ENCODE results near the gene PASK.

Gene PASK

GRCh38 chr2:241188361-241189092 is 39.3 kb upstream of the PASK start, which contains the start of gene ANO7:
TSS of gene ANO7 (plus strand) at chr2:241188677. CDS start at chr2:241190064, 1,387 bp downstream.
- in situ Hi-C loops (cut with HindIII; ENCODE audit: low pct_ligation_motif_present, low sequenced_read_pairs) = no loop called here
- Histone ChIP-seq H3K27ac (no peak within 1 kb of the TSS), H3K27me3 (replicated peaks) (no peaks in the 10 kb centered on the region), H3K4me3 (ENCODE audit: low read depth, low read length) (no peak within 1 kb of the TSS), H3K36me3 (replicated peaks) (no peaks in the 10 kb centered on the region)
- TF ChIP-seq CTCF (IDR thresholded peaks at IDR 0.05; ENCODE audit: low read depth, low read length, missing control alignments) = no peak
- no peak for DNase-seq

GRCh38 chr2:241187918-241188234 is 38.6 kb upstream of the PASK start:
- in situ Hi-C loops (cut with HindIII; ENCODE audit: low pct_ligation_motif_present, low sequenced_read_pairs) = no loop called here
- TF ChIP-seq CTCF (IDR thresholded peaks at IDR 0.05; ENCODE audit: low read depth, low read length, missing control alignments) = no peak
- Histone ChIP-seq H3K4me3 (ENCODE audit: low read depth, low read length) (no peak overlapping the region), H3K27me3 (replicated peaks) (no peaks in the 10 kb centered on the region), H3K36me3 (replicated peaks) (peaks cover under 1% of the 10 kb centered on the region), H3K27ac (no peak overlapping the region)
- DNase-seq = no peak

- in situ Hi-C loops (cut with HindIII; ENCODE audit: low pct_ligation_motif_present, low sequenced_read_pairs) = no loop called here
- TF ChIP-seq CTCF (IDR thresholded peaks at IDR 0.05; ENCODE audit: low read depth, low read length, missing control alignments) = no peak
Observed at GRCh38 chr2:241187101-241187917, 38.0 kb upstream of the PASK start.

GRCh38 chr2:241185961-241186360 is 36.7 kb upstream of the PASK start:
- in situ Hi-C loops (cut with HindIII; ENCODE audit: low pct_ligation_motif_present, low sequenced_read_pairs) = no loop called here

More at GRCh38 chr2:241187101-241187917, 38.0 kb upstream of the PASK start:
- no peak for DNase-seq
- Histone ChIP-seq H3K4me3 (ENCODE audit: low read depth, low read length) (no peak overlapping the region), H3K27ac (no peak overlapping the region), H3K27me3 (replicated peaks) (no peaks in the 10 kb centered on the region), H3K36me3 (replicated peaks) (peaks cover 3% of the 10 kb centered on the region)

GRCh38 chr2:241184901-241185300 is 35.6 kb upstream of the PASK start:
- Histone ChIP-seq H3K4me3 (ENCODE audit: low read depth, low read length) (no peak overlapping the region), H3K27ac (no peak overlapping the region), H3K27me3 (replicated peaks) (no peaks in the 10 kb centered on the region), H3K36me3 (replicated peaks) (peaks cover 3% of the 10 kb centered on the region)
- DNase-seq = no peak
- in situ Hi-C loops (cut with HindIII; ENCODE audit: low pct_ligation_motif_present, low sequenced_read_pairs) = no loop called here
- TF ChIP-seq CTCF (IDR thresholded peaks at IDR 0.05; ENCODE audit: low read depth, low read length, missing control alignments) = no peak

More at GRCh38 chr2:241185961-241186360, 36.7 kb upstream of the PASK start:
- no peak overlapping the region for H3K27ac ChIP-seq
- H3K4me3 ChIP-seq (ENCODE audit: low read depth, low read length) = no peak overlapping the region
- no peak for TF ChIP-seq CTCF (IDR thresholded peaks at IDR 0.05; ENCODE audit: low read depth, low read length, missing control alignments)
- DNase-seq = no peak
- H3K27me3 ChIP-seq (replicated peaks) = no peaks in the 10 kb centered on the region
- peaks cover 3% of the 10 kb centered on the region for H3K36me3 ChIP-seq (replicated peaks)
